ENCODE data around the gene ACTN4.
"Not testable (repeated sequence)": the region's sequence is repeated elsewhere in the genome, so short reads cannot be mapped to it uniquely, and the experiment has no call there.

The ACTN4 gene

GRCh38 chr19:38766276-38767047, 119.0 kb downstream of the ACTN4 start:
- DNase-seq (ENCODE audit: low read depth) = no peak
- TF ChIP-seq CTCF (IDR thresholded peaks at IDR 0.05; ENCODE audit: low read length, missing control alignments) = no peak
- no peak overlapping the region for H3K4me3 ChIP-seq (replicated peaks; ENCODE audit: low read depth, low read length)

GRCh38 chr19:38769635-38770211, 122.3 kb downstream of the ACTN4 start:
- peak; percentile 77 for DNase-seq (ENCODE audit: low read depth)
- no peak overlapping the region for H3K4me3 ChIP-seq (replicated peaks; ENCODE audit: low read depth, low read length)
- TF ChIP-seq CTCF (IDR thresholded peaks at IDR 0.05; ENCODE audit: low read length, missing control alignments) = peak; percentile 54

DNA sequence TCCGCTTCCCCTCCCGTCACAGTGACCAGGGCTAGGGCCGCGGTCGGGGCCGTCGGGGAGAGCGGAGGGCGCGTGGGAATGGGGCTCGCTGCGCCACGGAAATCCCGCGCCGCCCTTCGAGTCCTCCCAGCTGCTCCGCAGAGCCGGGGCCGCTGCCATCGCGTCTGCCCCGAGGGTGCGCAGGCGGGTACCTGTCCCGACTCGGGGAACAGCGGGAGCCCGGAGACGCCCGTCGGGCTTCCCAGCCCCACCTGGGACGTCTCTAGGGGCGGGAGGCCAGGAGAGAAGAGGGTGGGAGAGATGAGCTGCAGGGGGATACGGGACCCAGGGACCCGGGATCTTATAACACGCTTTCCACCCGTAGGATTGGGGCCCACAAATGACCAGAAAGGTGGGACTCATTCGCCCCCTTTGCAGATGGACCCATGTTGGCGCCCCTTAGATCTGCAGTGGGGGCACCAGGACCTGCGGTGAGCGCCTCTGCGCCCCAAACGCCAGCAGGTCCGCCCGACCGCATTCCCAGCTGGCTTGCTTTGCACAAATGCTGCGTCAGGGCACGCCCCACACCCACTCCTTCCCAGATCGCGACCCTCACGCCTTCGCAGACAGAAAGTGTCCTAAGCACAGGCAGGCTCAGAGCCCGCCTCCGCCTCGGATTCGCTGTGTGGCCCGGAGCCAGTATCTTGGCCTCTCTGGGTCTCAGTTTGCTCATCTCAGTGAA, 122.9 kb downstream of the ACTN4 start:
- DNase-seq (ENCODE audit: low read depth); H3K4me3 ChIP-seq (replicated peaks; ENCODE audit: low read depth, low read length): not testable (repeated sequence)

DNA sequence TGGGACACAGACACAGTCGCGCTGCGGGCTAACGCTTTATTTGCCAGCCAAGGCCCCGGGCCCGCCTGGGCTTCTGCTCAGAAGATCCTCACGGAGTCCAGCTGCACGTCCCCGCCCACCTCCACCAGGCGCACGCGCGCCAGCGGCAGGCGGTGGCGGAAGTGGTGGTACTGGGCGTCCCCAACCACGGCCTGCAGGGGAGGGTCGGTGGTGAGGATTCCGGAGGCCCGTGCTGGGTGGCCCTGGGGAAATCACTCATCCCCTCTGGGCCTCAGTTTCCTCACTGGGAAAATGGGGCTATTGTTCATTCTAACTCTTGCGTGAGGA, 123.5 kb downstream of the ACTN4 start:
- not testable (repeated sequence) for DNase-seq (ENCODE audit: low read depth); H3K4me3 ChIP-seq (replicated peaks; ENCODE audit: low read depth, low read length)

DNA sequence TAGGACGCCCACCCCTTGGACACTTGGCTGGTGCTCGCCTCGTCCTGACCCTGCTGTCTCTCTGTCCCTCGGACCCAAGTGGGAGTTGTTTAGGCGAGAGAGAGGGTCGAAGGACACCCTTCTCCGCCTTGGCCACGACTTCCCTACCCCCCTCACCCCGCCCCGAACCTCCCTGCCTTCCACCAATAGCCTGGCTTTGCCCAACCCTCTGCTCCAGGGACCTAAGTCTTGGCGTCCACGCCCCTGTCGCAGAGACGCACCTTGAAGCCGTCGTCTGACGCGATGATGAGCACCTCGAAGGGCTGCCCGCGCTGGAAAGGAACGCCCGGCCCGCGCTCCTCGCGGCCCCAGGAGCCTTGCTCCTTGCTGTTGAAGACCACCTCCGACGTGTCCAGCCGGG, 124.1 kb downstream of the ACTN4 start:
- H3K4me3 ChIP-seq (replicated peaks; ENCODE audit: low read depth, low read length); DNase-seq (ENCODE audit: low read depth): not testable (repeated sequence)

- no peak within 1 kb of the TSS for H3K4me3 ChIP-seq (replicated peaks; ENCODE audit: low read depth, low read length)
- DNase-seq (ENCODE audit: low read depth) = no peak
- TF ChIP-seq CTCF (IDR thresholded peaks at IDR 0.05; ENCODE audit: low read length, missing control alignments) = no peak
These were observed 126.2 kb downstream of the ACTN4 start, which contains the start of gene LGALS7 for GRCh38 chr19:38773469-38774177. LGALS7 (minus strand) TSS chr19:38773517; CDS start chr19:38773492, 25 bp downstream.

DNA sequence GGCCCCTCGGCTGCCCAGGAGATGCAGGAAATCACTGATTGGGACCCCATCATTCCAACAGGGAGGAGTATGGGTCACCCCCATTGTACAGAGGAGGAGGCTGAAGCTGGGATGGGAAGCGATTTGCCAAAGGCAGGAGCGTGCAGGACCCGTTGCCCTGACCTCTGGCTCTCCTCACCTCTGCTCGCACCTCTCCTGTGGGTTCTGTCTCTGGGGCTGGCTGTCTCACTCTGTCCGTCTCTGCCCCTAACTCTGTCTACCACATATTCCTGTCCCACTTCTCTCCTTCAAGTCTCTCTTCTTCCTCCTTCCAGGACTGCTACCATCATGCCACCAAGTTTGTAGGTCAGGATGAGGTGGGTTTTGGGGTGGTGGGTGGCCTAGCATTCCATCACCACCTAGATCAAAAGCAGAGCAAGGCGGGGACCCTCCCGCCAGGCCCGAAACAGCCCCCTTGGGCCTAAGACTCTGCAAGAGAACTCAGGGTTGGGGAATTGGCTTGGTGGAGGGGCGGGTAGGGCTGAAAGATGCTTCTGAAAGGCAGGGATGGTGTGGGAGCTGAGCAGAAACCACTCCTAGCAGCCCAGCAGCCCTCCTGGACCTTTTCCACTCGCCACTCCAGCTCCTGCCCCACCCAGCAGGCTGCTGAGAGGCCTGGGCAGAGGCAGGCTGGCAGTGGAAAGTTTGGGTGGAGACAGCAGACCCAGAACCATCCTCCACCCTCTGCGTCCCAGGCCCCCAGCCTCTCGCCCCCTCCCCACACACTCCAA, 126.9 kb downstream of the ACTN4 start:
- no peak for TF ChIP-seq CTCF (IDR thresholded peaks at IDR 0.05; ENCODE audit: low read length, missing control alignments)
- H3K4me3 ChIP-seq (replicated peaks; ENCODE audit: low read depth, low read length) = no peak overlapping the region
- no peak for DNase-seq (ENCODE audit: low read depth)

DNA sequence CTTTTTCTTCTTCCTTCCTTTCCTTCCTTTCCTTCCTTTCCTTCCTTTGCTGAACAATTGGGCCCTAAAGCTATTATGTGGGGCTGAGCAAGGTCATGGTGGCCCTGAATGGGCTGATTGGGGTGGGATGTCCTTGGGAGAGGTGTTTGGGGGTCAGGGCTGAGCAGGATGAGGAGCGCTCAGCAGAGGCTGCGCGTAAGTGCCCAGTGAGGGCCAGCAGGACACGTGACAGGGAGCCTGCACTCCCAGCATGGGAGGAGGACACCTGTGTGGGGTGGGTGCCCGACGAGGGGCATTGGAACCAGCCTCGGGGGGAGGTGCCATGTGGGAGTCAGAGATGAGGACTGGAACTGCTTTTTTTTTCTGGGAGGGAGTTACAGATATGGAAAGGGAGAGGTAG, 131.3 kb downstream of the ACTN4 start:
- TF ChIP-seq CTCF (IDR thresholded peaks at IDR 0.05; ENCODE audit: low read length, missing control alignments) = no peak

More for the DNA sequence above, 131.3 kb downstream of the ACTN4 start:
- no peak for DNase-seq (ENCODE audit: low read depth)
- no peak overlapping the region for H3K4me3 ChIP-seq (replicated peaks; ENCODE audit: low read depth, low read length)

Data from fibroblast of pulmonary artery (primary cell).